GM12878 (cell line): Measurements from ENCODE around the gene CSN1S1. TPM values are rescaled to one million over a fixed set of nuclear protein-coding genes. Genes with fewer than 3 reads are reported as not detected.

Experiments
- ATF2 ChIP-seq: IDR thresholded peaks from 2 replicates; pipeline ENCODE4 v1.6.1; 2012; ENCODE audit warnings: low read length, inconsistent platforms
- ATF3 ChIP-seq: IDR thresholded peaks from 2 replicates; pipeline ENCODE4 v1.6.1; 2011; ENCODE audit warnings: low read depth, mild to moderate bottlenecking, low read length, moderate library complexity, borderline replicate concordance; ENCODE audit errors: extremely low read depth
- BHLHE40 ChIP-seq, 2 experiments: fragments of 450-650 bp in 1 of 2; IDR thresholded peaks; 2 replicates each; pipeline ENCODE4 v1.6.1; 2011 to 2017; ENCODE audit warnings: low read depth in 2 of 2, borderline replicate concordance in 1 of 2, improper control_type of control experiment in 1 of 2, low read length in 1 of 2, mild to moderate bottlenecking in 1 of 2
- BMI1 ChIP-seq: fragments of 450-650 bp; IDR thresholded peaks from 2 replicates; pipeline ENCODE4 v1.6.1; 2016; ENCODE audit warnings: mild to moderate bottlenecking, moderate library complexity, borderline replicate concordance
- CBFB ChIP-seq: IDR thresholded peaks from 2 replicates; pipeline ENCODE4 v1.6.1; 2016; ENCODE audit warnings: antibody characterized with exemption, low read depth
- CREM ChIP-seq: IDR thresholded peaks from 2 replicates; pipeline ENCODE4 v1.6.1; 2014; ENCODE audit warnings: antibody characterized with exemption, low read depth
- HCFC1 ChIP-seq: fragments of 150-350 bp; IDR thresholded peaks from 2 replicates; pipeline ENCODE4 v1.6.1; 2014; ENCODE audit warnings: low read length
- MAX ChIP-seq: IDR thresholded peaks from 2 replicates; pipeline ENCODE4 v1.6.1; 2012; ENCODE audit warnings: low read depth, low read length, improper control_type of control experiment
- MTA2 ChIP-seq: fragments of 450-650 bp; IDR thresholded peaks from 2 replicates; pipeline ENCODE4 v1.6.1; 2016; ENCODE audit warnings: low read depth, mild to moderate bottlenecking, moderate library complexity
- MXI1 ChIP-seq: fragments of 150-350 bp; IDR thresholded peaks from 2 replicates; pipeline ENCODE4 v1.6.1; 2011; ENCODE audit warnings: low read depth, mild to moderate bottlenecking, inconsistent platforms, low read length, improper control_type of control experiment
- MYB ChIP-seq: fragments of 150-350 bp; IDR thresholded peaks from 2 replicates; pipeline ENCODE4 v1.6.1; 2014; ENCODE audit warnings: mild to moderate bottlenecking, low read depth, low read length, borderline replicate concordance
- NFYA ChIP-seq: IDR thresholded peaks from 2 replicates; pipeline ENCODE4 v1.6.1; 2011; ENCODE audit warnings: low read depth, mild to moderate bottlenecking, low read length, improper control_type of control experiment, borderline replicate concordance
- NR2C2 ChIP-seq: IDR thresholded peaks from 2 replicates; pipeline ENCODE4 v1.6.1; 2011; ENCODE audit warnings: borderline replicate concordance, low read depth; ENCODE audit not compliant: control insufficient read depth, insufficient read length
- PAX5 ChIP-seq: IDR thresholded peaks from 2 replicates; pipeline ENCODE4 v1.6.1; 2011; ENCODE audit warnings: low read depth, low read length, borderline replicate concordance
- PAX8 ChIP-seq: fragments of 450-650 bp; IDR thresholded peaks from 2 replicates; pipeline ENCODE4 v1.6.1; 2017; ENCODE audit warnings: mild to moderate bottlenecking, moderate library complexity
- RAD51 ChIP-seq: fragments of 450-650 bp; IDR thresholded peaks from 2 replicates; pipeline ENCODE4 v1.6.1; 2016; ENCODE audit warnings: moderate library complexity, mild to moderate bottlenecking, inconsistent platforms
- RBBP5 ChIP-seq: fragments of 200-600 bp; sonication (generic); conservative IDR thresholded peaks from 2 replicates; pipeline ENCODE4 v1.6.1; 2016
- RELA ChIP-seq: fragments of 450-650 bp; IDR thresholded peaks from 2 replicates; pipeline ENCODE4 v1.8.0; 2014; ENCODE audit warnings: borderline replicate concordance; ENCODE audit not compliant: partially characterized antibody
- RELB ChIP-seq: fragments of 450-650 bp; IDR thresholded peaks from 2 replicates; pipeline ENCODE4 v1.6.1; 2017; ENCODE audit warnings: low read depth, mild to moderate bottlenecking, moderate library complexity
- SMAD5 ChIP-seq: IDR thresholded peaks from 2 replicates; pipeline ENCODE4 v1.6.1; 2016; ENCODE audit warnings: antibody characterized with exemption, low read depth
- SMC3 ChIP-seq: IDR thresholded peaks from 2 replicates; pipeline ENCODE4 v1.6.1; 2011; ENCODE audit warnings: low read length, improper control_type of control experiment, borderline replicate concordance
- SPI1 ChIP-seq: IDR thresholded peaks from 2 replicates; pipeline ENCODE4 v1.6.1; 2011; ENCODE audit warnings: low read depth, mild to moderate bottlenecking, low read length, moderate library complexity, borderline replicate concordance; ENCODE audit not compliant: insufficient read depth
- SREBF1 ChIP-seq: IDR thresholded peaks from 2 replicates; pipeline ENCODE4 v1.6.1; 2012; ENCODE audit warnings: mild to moderate bottlenecking, low read length
- TBL1XR1 ChIP-seq: IDR thresholded peaks from 2 replicates; pipeline ENCODE4 v1.6.1; 2012; ENCODE audit warnings: low read depth, low read length, improper control_type of control experiment
- ZBED1 ChIP-seq: IDR thresholded peaks from 2 replicates; pipeline ENCODE4 v1.6.1; 2016; ENCODE audit warnings: borderline replicate concordance
- ZBTB33 ChIP-seq: fragments of 450-650 bp; IDR thresholded peaks from 2 replicates; pipeline ENCODE4 v1.6.1; 2017; ENCODE audit warnings: mild to moderate bottlenecking
- ZNF217 ChIP-seq: fragments of 450-650 bp; IDR thresholded peaks from 2 replicates; pipeline ENCODE4 v1.6.1; 2017; ENCODE audit warnings: antibody characterized with exemption, mild to moderate bottlenecking
- polyA plus RNA-seq, 11 experiments: library from polyadenylated mRNA; depleted of rRNA in 4 of 11; unstranded in 6 of 11; stranded (reverse) in 5 of 11; fragments of >200 nt; fragmentation: Nextera tagmentation in 4 of 11; fragmentation: Illumina TruSeq in 1 of 11; extraction: Ambion mirVana in 4 of 11; extraction: Trizol in 1 of 11; gene quantifications; 1 replicate in 1 of 11; 2 replicates in 10 of 11; pipeline versions ENCODE4 v1.2.1 to v1.2.3, GENCODE V29; 2011 to 2016; ENCODE audit warnings: inconsistent platforms in 2 of 11, missing spikeins in 2 of 11, low read depth in 1 of 11
- total RNA-seq, 4 experiments: library from RNA; depleted of rRNA in 3 of 4; stranded (reverse); fragments of >200 nt in 3 of 4; fragmentation: Illumina TruSeq in 1 of 4; extraction: Trizol in 1 of 4; gene quantifications; 2 replicates each; pipeline versions ENCODE4 v1.2.1 to v1.2.3, GENCODE V29; 2013 to 2021

The CSN1S1 gene
- total and polyA plus RNA-seq, 10 of the 15 experiments (the other 5 are each of a cell fraction or from before 2014, with no cell fraction given): not detected

- TF ChIP-seq ATF2 (peak; percentile 62), MYB (no peak), NR2C2 (no peak), CBFB (no peak), RAD51 (no peak), PAX8 (no peak), MTA2 (peak; percentile 57), PAX5 (no peak), HCFC1 (no peak), TBL1XR1 (no peak), RBBP5 (no peak), SMAD5 (no peak), MAX (no peak), NFYA (no peak), ATF3 (no peak), MXI1 (no peak), BHLHE40 (IDR thresholded peaks at IDR 0.05; ENCODE audit: borderline replicate concordance in 1 of 2, low read depth in 2 of 2, low read length in 1 of 2) (no peak), RELA (no peak), BMI1 (no peak), ZBTB33 (no peak), ZNF217 (peak; percentile 77; the same call in 1 of the 2 replicates), RELB (no peak), SMC3 (no peak), SREBF1 (no peak), ZBED1 (peak; percentile 28; the same call in 1 of the 2 replicates), SPI1 (peak; percentile 16; the same call in 1 of the 2 replicates), CREM (peak; percentile 44; the same call in 1 of the 2 replicates)
These were observed 20.7 kb upstream of the CSN1S1 start (continued) for GRCh38 chr4:69910016-69910782.
